Panc1 (cell line): ENCODE results near the gene BABAM2. TPM values are rescaled to one million over a fixed set of nuclear protein-coding genes. Genes with fewer than 3 reads are reported as not detected.
"Not testable (repeated sequence)": the region's sequence is repeated elsewhere in the genome, so short reads cannot be mapped to it uniquely, and the experiment has no call there.

ENCODE experiments used
- ATAC-seq: fragments of 200-7000 bp; cut with Tn5 transposase; 2 replicates; pipeline ENCODE4 v1.9.1; 2020; ENCODE audit warnings: mild to moderate bottlenecking, moderate library complexity
- BruUV-seq: library from RNA; stranded (reverse); fragments of 400-500 nt; replicated peaks from 2 replicates; lab custom pipeline; 2021; lab: Mats Ljungman, UMichigan
- CTCF ChIA-PET: fragments of 300-600 bp; sonication (Branson Sonifier 250); formaldehyde crosslinking; loops from one replicate; lab custom pipeline; 2022; ENCODE audit warnings: antibody characterized with exemption; lab: Charles Lee
- POLR2A ChIA-PET: fragments of 300-600 bp; sonication (Branson Sonifier 250); formaldehyde crosslinking; loops from one replicate; lab custom pipeline; 2022; ENCODE audit warnings: antibody characterized with exemption; lab: Charles Lee
- DNase-seq: peaks from one replicate; pipeline ENCODE4 v3.0.0-alpha.2; 2010; ENCODE audit warnings: low read depth, low spot score
- H3K27ac ChIP-seq: 2 replicates; pipeline ENCODE4 v1.5.1; 2011; ENCODE audit warnings: mild to moderate bottlenecking, low read length, inconsistent platforms
- H3K27me3 ChIP-seq: fragments of 200-500 bp; sonication (Bioruptor generic); 2 replicates; pipeline ENCODE4 v1.6.0; 2014; ENCODE audit warnings: low read length, inconsistent platforms; ENCODE audit not compliant: control insufficient read depth, insufficient read depth
- H3K36me3 ChIP-seq: fragments of 200-500 bp; sonication (Bioruptor generic); 2 replicates; pipeline ENCODE4 v1.5.1; 2014; ENCODE audit warnings: inconsistent platforms, mild to moderate bottlenecking, low read length, moderate library complexity; ENCODE audit not compliant: control insufficient read depth, insufficient read depth
- H3K4me1 ChIP-seq: 2 replicates; pipeline ENCODE4 v1.5.1; 2011; ENCODE audit warnings: inconsistent platforms, mild to moderate bottlenecking, low read length, moderate library complexity; ENCODE audit not compliant: control insufficient read depth, insufficient read depth
- H3K4me3 ChIP-seq, 2 experiments: 2 replicates each; pipeline ENCODE4 v1.5.1; 2011 to 2012; ENCODE audit warnings: low read depth in 2 of 2, low read length in 2 of 2, mild to moderate bottlenecking in 2 of 2, inconsistent platforms in 1 of 2, moderate library complexity in 1 of 2
- H3K9me3 ChIP-seq: fragments of 200-500 bp; sonication (Bioruptor generic); 2 replicates; pipeline ENCODE4 v1.5.1; 2014; ENCODE audit warnings: low read depth, mild to moderate bottlenecking, inconsistent platforms, low read length, moderate library complexity; ENCODE audit not compliant: control insufficient read depth, insufficient read depth
- POLR2AphosphoS5 ChIP-seq: IDR thresholded peaks from 2 replicates; pipeline ENCODE4 v1.6.1; 2012; ENCODE audit warnings: mild to moderate bottlenecking, low read depth, low read length, moderate library complexity
- REST ChIP-seq, 2 experiments: IDR thresholded peaks; 2 replicates each; pipeline ENCODE4 v1.6.1; 2011 to 2012; ENCODE audit warnings: low read depth in 2 of 2, control low read depth in 1 of 2, low read length in 1 of 2, mild to moderate bottlenecking in 1 of 2, moderate library complexity in 1 of 2; ENCODE audit not compliant: insufficient read depth in 1 of 2
- SIN3A ChIP-seq: IDR thresholded peaks from 2 replicates; pipeline ENCODE4 v1.6.1; 2012; ENCODE audit warnings: low read depth, mild to moderate bottlenecking, low read length, moderate library complexity, borderline replicate concordance; ENCODE audit not compliant: insufficient read depth
- TCF7L2 ChIP-seq: IDR thresholded peaks from 2 replicates; pipeline ENCODE4 v1.6.1; 2011; ENCODE audit warnings: mild to moderate bottlenecking, low read depth, low read length, inconsistent platforms
- in situ Hi-C: cut with HindIII; loops from 2 replicates; pipeline ENCODE4 v1.10.0; 2016; ENCODE audit warnings: low sequenced_read_pairs, low pct_unique_long_range_greater_than_20kb
- intact Hi-C: fragments of 100-400 bp; cut with micrococcal nuclease; formaldehyde crosslinking; loops from one replicate; pipeline ENCODE4 v1.10.0; 2022; ENCODE audit not compliant: unreplicated experiment
- total RNA-seq: library from RNA; stranded (reverse); gene quantifications from one replicate; pipeline ENCODE4 v1.2.1, GENCODE V29; 2021; ENCODE audit not compliant: unreplicated experiment
- TF ChIP-seq, protein P1 (sequence below): fragments of 450-650 bp; IDR thresholded peaks from 2 replicates; pipeline ENCODE4 v1.5.1; 2017; ENCODE audit warnings: mild to moderate bottlenecking

Gene BABAM2
- total RNA-seq, 1 experiment from 2014 or later = 31.2 TPM

DNA sequence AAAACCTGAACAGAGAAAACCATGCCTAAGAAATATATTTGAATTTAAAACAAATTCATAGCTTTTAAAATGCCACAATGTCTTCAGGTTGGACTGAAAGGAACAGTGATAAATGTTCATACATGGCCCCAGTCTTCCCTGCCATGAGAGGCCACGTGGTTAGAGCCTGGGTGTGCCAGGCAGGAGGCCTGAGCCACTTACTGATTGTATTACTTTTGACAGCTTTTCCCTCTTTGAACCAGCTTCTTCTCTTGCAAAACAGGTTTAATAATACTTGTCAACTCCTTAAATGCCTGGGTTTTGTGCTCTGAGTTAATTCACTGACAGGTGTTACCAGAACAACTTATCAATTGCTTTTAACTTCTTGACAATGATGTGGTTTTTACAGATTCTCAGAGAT, 27.4 kb upstream of the BABAM2 start:
- in situ Hi-C loops = no loop called here
- POLR2A ChIA-PET = no interaction called here
- H3K36me3 ChIP-seq = no peaks in the 10 kb centered on the region

DNA sequence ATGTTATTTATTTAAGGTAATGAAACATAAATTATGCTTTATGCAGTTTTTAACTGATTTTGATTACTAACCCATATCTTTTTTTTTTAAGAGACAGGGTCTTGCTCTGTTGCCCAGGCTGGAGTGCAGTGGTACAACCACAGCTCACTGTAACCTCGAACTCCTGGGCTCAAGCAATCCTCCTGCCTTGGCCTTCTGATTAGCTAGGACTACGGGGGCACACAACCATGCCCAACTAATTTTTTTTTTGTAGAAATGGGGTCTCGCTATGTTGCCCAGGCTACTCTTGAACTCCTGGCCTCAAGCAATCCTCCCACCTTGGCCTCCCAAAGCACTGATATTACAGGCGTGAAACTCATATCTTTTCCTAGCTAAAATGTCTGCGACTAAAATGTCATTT, 26.6 kb upstream of the BABAM2 start:
- in situ Hi-C loops, ATAC-seq, H3K9me3 ChIP-seq, H3K27ac ChIP-seq, intact Hi-C loops, H3K36me3 ChIP-seq, H3K4me1 ChIP-seq, BruUV-seq, DNase-seq, H3K27me3 ChIP-seq, POLR2A ChIA-PET, H3K4me3 ChIP-seq: not testable (repeated sequence)
- CTCF ChIA-PET = interaction anchor here (0.5 kb wide), 1 partner anchor 434 kb away, joined by 3 read pairs; no protein-coding TSS in a partner anchor

More for the DNA sequence above, 27.4 kb upstream of the BABAM2 start:
- H3K27me3 ChIP-seq = no peaks in the 10 kb centered on the region
- TF ChIP-seq, protein P1, sequence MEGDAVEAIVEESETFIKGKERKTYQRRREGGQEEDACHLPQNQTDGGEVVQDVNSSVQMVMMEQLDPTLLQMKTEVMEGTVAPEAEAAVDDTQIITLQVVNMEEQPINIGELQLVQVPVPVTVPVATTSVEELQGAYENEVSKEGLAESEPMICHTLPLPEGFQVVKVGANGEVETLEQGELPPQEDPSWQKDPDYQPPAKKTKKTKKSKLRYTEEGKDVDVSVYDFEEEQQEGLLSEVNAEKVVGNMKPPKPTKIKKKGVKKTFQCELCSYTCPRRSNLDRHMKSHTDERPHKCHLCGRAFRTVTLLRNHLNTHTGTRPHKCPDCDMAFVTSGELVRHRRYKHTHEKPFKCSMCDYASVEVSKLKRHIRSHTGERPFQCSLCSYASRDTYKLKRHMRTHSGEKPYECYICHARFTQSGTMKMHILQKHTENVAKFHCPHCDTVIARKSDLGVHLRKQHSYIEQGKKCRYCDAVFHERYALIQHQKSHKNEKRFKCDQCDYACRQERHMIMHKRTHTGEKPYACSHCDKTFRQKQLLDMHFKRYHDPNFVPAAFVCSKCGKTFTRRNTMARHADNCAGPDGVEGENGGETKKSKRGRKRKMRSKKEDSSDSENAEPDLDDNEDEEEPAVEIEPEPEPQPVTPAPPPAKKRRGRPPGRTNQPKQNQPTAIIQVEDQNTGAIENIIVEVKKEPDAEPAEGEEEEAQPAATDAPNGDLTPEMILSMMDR = 0 out of 2 replicates have a peak, but pooled peaks have one; percentile 4
- no peak for TF ChIP-seq SIN3A
- CTCF ChIA-PET = no interaction called here
- peaks cover 5% of the 10 kb centered on the region; the same call in 1 of the 2 replicates for H3K9me3 ChIP-seq
- H3K4me3 ChIP-seq = no peak overlapping the region
- no peak overlapping the region for H3K27ac ChIP-seq
- no peak for DNase-seq
- no peak for ATAC-seq
- BruUV-seq = no TSS peak
- no peaks in the 10 kb centered on the region for H3K4me1 ChIP-seq
- intact Hi-C loops = no loop called here

GRCh38 chr2:27866237-27866636, 24.3 kb upstream of the BABAM2 start:
- no peak overlapping the region for H3K27ac ChIP-seq
- H3K36me3 ChIP-seq = no peaks in the 10 kb centered on the region
- DNase-seq = no peak
- H3K4me3 ChIP-seq = no peak overlapping the region
- intact Hi-C loops = no loop called here
- POLR2A ChIA-PET = no interaction called here
- no TSS peak for BruUV-seq
- H3K4me1 ChIP-seq = no peaks in the 10 kb centered on the region
- CTCF ChIA-PET = no interaction called here
- in situ Hi-C loops = no loop called here
- TF ChIP-seq REST (IDR thresholded peaks at IDR 0.05; ENCODE audit: insufficient read depth in 1 of 2, low read depth in 2 of 2, low read length in 1 of 2) (no peak), SIN3A (no peak), POLR2AphosphoS5 (no peak), TCF7L2 (no peak)
- TF ChIP-seq, protein P1 = no peak
- no peak for ATAC-seq
- H3K27me3 ChIP-seq = no peaks in the 10 kb centered on the region
- no peaks in the 10 kb centered on the region for H3K9me3 ChIP-seq
